HG03196 (cell line): Measurements from ENCODE around the gene CAMSAP1.

ENCODE experiments used
- ATAC-seq: cut with Tn5 transposase; IDR thresholded peaks from one replicate; pipeline ENCODE4 v1.9.1; 2021; ENCODE audit not compliant: unreplicated experiment

Gene CAMSAP1

DNA sequence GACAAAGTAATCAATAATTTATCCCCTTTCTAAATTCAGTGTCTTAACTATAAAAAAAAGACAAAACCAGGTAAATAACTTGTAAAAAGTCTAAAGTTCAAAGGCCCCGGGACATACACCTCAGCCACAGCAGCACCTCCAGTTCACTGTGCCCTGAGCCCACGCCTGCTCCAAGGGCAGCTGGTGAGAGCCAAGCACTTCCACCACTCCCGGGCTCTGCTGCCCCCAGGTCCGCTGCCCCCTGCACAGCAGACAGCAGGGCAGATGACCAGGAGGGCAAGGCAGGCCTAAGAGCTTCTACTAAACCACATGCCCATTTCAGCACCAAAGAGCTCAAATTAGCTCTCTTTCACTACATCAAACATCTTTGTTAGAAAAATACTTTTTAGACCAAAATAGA, 91.9 kb downstream of the CAMSAP1 start:
- no peak for ATAC-seq

DNA sequence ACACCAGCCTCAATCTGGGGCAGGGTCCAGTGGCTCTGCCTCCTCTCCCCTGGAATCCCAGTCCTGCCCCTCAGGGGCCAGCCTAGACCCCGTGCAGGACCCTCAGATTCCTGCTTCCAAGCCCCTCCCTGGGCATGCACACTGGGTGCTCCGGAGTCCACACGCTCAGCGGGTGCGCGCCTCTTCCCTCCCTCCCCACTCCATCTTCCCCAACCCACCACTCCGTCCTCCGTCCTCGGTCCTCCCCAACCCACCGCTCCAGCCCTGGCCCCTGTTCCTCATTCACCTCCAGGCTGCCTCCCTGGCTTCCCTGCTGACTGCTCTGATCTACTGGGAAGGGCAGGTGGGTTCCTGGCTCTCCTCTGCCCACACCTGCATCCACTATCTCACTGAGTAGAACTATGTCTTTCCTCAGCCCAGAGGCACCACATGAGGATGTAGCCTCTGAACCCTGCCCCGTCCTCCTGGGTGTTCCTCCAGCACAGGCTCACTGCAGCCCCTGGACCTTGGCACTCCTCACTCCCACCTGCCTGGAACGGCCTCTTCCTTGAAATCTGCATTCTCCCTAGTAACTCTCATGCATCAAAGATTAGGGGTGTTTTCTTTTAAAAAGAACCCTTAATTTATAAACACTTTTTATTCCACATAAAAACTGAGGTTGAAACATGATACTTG, 92.8 kb downstream of the CAMSAP1 start:
- no peak for ATAC-seq

DNA sequence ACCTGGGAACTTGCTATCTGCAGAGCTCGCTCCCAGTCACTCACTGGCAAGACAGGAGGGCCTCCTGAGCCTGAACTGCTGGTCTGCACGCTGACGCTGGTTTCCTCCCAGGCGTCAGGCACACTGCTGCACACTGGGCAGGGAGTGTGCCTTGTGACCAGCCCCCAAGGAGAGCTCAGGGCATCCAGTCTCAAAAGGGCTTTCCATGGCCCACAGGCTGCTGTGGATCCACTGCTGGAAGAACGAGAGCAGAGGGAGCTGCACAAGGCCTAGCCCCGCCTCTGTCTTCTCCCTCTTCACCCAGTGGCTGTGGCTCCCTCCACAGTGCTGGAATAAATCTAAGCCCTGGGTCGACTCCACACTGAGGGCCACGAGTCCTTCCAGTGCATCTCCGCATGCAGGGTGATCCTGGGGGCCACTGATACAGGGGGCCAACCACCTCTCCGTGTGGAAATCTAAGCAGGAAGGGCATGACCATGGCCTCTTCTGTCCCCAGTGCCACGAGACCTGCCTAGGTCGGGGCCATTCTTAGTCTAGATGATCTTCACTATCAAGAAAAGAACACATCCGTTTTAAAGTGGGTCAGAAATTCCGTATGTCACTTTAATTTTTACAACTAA, 93.6 kb downstream of the CAMSAP1 start:
- ATAC-seq = no peak

DNA sequence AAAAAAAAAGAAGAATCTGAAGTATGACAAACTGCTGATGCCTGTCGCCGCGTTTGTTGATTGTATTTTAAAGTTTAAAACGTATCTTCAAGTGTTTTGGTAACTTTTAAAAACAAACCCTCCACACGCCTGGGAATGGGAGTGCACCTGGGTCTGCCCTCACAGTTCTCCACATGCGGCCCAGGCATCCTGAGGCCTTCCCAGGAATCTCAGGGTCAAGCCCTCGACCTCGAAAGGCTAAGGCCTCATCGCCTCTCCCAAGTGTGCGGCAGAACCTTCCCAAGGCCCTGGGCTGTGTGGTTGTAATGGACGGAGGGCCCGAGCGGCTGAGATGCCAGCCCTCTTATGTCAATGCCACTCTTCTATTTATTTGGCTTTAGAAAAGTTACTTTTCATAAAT, 94.4 kb downstream of the CAMSAP1 start:
- ATAC-seq = no peak

DNA sequence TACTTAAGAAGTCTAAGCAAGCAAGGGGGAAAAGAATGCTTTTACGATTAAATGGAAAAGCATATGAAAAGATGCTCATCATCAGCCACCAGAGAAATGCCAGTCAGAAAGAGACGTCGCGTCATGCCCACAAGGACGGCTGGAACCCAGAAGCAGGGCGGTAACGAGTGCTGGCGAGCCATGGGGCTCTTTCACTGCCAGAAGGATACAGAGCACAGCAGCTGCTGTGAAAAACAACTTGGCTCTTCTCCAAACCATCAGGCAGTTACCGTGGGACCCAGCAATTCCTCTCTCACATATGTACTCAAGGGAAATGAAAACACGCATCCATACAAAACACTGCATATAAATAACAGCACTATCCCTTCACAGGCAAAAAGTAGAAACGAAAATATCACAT, 95.5 kb downstream of the CAMSAP1 start:
- no peak for ATAC-seq

DNA sequence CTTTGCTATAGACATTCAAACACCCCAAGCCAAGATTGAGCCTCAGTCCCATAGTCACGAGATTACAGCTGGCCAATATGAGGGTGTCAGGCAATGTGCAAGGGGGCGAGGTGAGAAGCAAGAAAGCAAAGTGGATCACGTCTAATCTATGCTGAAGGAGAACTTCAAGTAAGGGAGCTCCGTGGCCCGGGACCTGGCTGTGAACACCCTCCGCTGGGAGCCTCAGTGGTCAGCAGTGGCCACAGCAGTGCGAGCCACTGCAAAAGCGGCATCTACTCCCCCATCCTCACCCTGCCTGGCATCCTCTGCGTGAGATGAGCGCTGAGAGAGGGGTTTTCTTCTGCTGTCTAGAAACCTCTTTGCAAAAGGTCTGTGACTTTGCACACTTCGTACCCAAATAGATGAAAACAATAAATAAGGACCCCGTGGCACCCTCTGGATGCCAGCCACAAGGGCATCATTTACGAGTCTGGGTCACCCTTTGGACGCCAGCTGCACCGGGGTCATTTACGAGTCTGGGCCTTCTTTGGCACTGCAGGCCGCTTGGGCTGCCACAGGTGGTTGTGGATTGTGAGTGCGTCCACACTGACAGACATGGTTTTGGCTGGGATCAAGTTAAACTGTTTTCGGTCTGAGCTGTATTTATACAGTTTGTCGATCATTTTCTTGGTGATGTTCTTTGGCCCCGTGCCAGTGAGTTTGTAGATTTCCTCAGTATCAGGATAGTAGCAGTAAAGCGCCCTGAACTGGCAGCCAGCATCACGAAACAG, 96.4 kb downstream of the CAMSAP1 start:
- ATAC-seq = no peak

DNA sequence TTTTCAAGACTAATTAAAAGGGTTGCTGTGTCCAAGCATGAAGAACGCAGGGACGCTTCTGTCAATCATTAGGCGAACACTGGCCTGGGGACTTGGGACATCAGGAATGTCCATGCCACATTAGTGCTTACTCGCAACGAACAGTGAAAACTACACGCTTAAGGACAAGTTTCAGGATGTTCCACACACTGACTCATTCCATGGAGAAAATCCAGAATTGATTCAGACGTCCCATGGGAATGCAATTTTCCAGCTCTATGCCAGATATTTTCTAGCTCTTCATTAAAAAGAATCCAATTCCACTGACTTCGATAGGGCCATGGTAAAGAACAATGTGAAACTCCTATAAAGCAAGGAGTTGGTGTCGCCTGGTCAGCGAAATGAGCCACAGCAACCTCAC, 98.2 kb downstream of the CAMSAP1 start:
- no peak for ATAC-seq

DNA sequence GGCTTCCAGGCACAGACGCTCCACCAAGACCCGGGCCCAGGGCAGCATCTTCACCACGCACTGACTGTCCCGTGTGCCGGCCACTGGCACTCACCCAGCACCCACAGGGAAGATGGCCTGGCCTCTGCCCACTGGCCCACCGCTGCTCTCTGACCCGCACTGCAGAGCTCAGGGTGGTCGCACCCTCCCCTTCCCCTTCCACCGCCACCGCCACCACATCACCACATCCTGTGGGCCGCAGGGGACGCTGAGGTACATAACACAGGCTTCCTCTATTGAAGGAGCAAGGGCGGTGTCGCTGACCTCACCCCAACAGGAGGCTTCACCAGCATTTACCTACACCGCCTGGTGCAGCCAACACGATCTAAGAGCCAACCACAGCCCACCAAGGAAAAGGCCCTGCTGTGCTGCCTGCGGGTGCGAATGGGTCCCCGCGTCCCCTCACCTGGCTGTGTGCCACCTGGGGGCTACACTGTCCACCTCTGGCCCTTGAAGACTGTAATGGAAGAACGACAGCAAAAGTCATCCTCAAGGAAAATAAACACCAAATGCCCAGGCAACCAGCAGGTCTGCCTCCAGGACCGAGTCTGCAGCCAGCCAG, 101.8 kb downstream of the CAMSAP1 start:
- ATAC-seq = no peak

DNA sequence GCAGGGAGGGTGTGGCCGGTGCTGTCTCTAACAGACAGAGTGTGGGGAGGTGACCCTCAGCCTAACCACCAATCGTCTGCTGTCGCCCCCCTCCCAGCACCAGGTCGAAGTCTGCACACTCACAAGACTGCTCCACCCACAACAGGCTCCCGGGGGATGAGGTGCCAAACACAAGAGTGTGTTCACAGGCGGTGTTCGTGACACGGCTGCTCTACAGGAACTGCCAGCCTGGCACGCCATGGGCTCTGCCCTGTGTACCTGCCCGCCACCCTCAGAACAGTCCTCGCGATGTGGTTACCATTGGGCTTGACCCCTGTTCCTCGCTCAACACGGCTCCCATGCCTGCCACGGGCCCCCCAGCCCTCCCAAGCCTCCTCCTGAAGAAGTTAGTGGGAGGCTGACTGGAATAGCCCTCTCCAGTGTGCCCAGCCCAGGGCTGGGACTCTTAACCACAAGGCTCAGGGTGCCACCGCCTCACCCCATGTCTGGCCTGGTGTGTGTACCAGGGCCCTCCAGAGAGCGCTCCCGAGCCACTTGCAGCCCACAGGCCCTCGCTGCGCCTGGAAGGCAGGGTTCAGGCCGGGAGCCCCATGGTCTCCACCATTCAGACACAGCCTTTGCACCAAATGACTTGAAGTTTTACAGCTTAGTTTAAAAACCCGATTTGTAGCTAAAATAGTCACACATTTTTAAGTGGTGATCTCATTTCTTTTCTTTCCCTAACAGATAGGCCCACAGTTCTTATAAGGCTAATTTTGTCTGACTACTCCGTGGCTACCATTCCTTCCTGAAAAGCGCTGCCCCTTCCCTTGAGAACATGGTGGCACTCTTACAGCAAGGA, 102.5 kb downstream of the CAMSAP1 start:
- ATAC-seq = no peak

DNA sequence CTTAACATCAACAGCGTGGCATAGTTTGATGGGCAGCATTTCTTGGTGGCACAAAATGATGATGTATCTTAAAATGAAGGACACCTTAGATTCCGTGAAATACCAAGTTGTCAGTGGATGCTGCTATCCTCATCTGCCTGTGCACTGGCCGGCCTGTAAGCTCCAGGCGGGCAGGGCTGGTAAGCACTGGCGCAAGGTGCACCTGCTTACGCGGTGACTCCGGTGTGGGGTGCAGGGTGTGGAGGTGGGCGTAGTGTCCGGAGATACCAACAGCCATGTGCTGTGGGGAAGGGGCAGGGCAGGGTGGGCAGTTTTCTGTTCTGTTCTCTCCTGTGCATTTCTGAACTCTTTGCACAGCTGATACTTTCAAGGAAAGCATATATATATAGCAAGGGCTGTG, 103.9 kb downstream of the CAMSAP1 start:
- ATAC-seq = no peak

DNA sequence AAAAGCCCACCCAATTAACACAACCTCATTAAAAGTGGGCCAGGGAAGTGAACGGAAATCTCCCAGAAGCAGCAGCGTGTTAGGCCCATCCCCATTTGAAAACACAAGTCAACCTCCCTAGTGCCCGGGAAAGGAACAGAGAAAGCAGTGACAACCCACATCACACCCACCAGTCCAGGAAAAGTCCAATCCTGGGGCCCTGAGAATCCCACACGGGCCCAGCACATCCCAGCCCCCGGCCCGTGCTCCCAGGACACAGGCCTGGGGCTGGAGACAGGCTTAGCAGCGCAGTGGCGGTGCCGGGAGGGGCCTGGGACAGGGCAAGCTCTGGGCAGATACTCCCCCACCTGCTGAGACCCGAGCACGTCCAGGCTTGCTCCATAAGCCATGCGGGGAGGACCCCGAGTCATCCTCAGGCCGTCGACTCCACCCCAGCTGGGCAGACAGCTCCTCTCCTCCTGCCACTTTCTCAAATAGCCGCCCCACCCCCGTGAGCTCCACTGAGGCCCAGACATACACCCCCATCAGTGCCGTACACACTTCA, 104.4 kb downstream of the CAMSAP1 start:
- ATAC-seq = no peak

DNA sequence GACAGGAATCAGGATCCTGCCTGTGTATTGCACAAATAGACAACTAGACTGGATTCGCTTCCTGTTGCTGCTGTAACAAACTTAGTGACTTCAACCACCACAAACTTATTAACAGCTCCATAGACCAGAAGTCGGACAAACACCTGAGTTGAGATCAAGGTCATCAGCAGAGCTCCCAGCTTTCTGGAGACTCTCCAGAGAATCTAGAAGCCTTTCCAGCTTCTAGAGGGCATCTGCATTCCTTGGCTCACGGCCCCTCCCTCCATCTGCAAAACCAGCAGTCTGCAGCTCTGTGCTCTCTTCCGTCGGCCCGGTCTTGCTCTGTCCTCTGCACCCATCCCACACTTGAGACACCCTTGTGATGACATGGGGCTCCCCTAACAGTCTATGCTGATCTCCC, 106.3 kb downstream of the CAMSAP1 start:
- no peak for ATAC-seq

DNA sequence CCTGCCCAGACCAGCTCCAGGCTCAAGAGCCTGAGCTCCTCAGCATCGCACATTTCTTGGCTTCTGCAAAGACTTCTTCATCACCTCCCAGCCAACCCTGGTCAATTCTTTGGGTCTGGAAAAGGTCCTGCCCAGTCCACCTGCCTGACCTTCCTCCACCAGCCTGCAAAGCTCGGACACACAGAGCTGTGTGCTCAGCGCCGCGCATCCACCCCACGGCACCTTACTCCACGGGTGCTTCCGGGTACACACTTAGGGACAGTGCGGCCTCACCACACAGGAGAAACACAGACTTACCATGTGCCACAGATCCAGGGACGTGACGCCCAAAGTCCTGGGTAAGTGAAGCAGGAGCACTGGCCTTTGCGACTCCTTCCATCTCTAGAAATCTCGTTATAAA, 108.1 kb downstream of the CAMSAP1 start:
- no peak for ATAC-seq

DNA sequence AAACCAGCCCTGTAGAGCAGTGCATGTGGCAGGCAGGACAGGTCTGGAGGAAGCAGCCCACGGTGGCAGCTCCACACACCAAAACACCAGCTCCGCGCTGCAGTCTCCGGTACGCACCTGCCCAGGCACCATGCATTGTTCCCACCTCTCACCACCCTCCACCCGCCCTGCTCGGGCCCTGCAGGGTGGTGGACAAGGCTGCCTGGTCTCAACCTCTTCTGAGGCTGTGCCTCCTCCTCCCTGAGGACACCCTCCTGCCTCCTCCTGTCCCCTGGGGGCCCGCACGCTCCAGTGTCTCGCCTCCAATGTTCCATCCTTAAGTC, 109.1 kb downstream of the CAMSAP1 start:
- ATAC-seq = no peak

DNA sequence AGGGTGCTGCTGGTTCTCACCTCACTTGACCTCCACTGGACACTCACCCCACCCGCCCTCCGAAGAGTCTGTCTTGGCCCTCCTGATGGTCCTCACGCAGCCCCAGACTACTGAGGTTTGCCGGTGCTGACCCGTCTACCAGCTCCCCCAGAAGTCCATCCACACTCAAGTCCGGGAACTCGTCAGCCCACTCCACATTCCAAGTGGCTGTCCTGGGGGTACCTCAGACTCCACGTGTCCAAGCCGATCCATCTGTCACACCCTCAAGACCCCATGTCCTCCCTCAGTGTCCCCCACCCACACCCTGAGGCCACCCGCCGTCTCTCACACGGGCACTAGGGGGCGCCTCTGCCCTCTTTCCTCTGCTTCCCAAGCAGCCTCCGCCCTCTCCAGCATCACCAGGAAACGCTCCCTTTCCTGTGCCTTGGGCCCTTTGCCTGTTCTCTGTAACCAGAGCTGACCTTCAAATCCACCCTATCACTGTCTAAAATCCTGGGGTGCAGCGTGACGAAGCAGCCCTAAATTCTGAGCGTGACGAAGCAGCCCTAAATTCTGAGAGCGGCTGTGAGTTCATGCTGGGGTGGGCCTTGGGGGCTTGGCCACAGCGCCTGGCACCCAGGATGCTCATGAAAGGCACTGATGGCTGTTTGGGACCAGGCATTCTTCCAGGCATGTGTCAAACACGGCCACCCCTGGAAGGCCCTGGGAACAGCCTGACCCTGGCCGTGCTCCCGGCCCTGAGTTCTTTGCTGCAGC, 109.7 kb downstream of the CAMSAP1 start:
- ATAC-seq = no peak

DNA sequence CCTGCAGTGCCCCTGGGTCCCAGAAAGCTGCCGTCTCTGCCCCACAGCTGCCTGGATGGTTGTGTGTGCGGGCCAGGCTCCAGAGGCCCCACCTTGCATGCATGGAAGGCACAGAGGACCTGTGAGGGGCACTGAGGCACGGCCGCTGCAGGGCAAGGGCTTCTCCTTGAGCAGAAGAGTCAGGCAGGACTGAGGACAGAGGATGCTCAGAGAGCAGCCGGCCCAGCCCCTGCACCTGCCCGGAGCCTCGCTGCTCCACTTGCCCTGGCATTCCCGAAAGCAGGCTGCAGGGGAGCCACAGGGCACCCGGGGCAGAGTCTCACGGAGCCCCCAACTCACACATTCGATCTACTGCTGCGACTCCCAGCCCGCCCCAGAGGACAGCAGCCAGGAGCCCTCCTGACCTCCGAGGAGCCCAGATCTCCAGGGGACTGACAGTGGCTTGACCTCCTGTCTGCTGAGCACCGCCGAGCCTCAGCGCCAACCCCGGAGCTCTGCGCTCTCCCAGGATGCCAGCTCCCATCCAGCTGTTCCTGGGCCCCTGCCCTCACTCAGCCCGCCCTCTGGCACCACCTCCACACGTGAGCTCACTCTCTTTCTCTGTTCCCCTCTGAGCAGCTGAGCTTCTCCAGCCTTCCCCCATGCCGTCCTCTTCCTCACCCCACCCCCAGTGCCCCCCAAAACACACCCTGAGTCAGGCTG, 110.4 kb downstream of the CAMSAP1 start:
- ATAC-seq = no peak

DNA sequence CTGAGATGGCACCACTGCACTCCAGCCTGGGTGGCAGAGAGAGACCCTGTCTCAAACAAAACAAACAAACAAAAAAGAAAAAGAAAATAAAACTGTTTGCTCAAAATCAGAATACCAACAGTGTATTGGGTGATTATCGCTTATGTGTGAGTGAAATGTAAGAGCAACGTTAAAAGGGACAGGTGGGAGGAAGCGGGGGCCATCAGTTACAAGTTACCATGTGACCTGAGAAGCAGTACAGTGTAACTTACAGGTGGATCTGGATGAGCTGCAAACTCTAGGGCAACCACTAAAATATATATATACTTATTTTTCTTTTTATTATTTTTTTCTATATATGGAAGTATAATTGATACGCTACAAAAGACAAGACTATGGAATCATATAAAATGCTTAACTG, 112.0 kb downstream of the CAMSAP1 start:
- no peak for ATAC-seq

DNA sequence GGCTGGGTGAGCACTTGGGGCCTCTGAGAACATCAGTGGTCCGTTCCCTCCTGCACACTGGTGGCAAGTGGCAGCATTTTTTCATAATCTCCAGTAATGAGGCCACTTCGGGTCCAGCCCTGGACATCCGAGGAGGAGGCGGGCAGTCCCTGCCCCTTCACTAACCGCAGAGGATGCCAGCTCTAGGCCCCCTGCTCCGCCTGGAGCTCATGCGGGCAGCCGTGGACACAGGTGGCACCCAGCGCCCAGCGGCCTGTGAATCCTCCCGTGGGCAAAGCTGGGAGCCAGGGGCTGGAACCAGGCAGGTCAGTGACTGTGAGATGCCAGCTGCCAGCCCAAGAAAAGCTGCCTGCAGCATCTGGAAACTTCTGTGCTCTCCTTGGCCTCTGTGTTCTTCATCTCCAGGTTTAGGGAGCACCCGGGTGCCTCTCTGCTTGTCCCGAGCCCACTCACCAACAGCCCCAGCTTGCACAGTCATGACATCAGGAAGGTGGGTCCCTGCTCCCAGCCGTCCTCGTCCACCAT, 112.9 kb downstream of the CAMSAP1 start:
- no peak for ATAC-seq

DNA sequence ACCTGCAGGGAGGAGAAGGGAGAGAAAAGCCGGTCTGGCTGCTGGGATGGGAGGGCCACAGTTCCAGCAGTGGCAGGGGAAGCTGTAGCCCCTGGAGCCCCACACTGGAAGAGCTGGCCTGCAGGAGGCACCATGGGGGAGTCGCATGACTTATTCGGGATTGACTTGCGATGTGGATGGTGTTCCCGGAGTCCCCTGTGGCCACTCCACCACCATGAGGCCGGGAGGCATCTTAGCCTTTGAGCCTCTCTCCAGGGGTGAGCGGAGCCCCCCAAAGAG, 113.3 kb downstream of the CAMSAP1 start:
- ATAC-seq = no peak
